Activated T-helper 2 cell treated with anti-CD3 and anti-CD28 coated beads, Interferon-gamma antibody, Interleukin-2, Interleukin-4, amounts not matched to agents 10 μg/mL and 5 μg/mL and 100 μg/mL, durations not matched to agents 14 hours and 24 hours and 36 hours (primary cell): ENCODE measurements around the gene DCDC1. TPM values are rescaled to one million over a fixed set of nuclear protein-coding genes. Genes with fewer than 3 reads are reported as not detected.
"Not testable (repeated sequence)": the region's sequence is repeated elsewhere in the genome, so short reads cannot be mapped to it uniquely, and the experiment has no call there.

Experiments
- DNase-seq: peaks from one replicate; pipeline ENCODE4 v3.0.0; 2021; ENCODE audit warnings: low spot score
- H3K27ac Mint-ChIP-seq: one replicate; pipeline ENCODE4 v1.8.0; 2021; ENCODE audit warnings: mixed read lengths
- H3K27me3 Mint-ChIP-seq: one replicate; pipeline ENCODE4 v1.8.0; 2021; ENCODE audit warnings: low read depth, mixed read lengths
- H3K36me3 Mint-ChIP-seq: one replicate; pipeline ENCODE4 v1.8.0; 2021; ENCODE audit warnings: low read depth, mixed read lengths
- H3K4me1 Mint-ChIP-seq: one replicate; pipeline ENCODE4 v1.8.0; 2021; ENCODE audit warnings: low read depth, mixed read lengths
- H3K4me3 Mint-ChIP-seq: one replicate; pipeline ENCODE4 v1.8.0; 2021; ENCODE audit warnings: low read depth, mild to moderate bottlenecking, moderate library complexity, mixed read lengths
- H3K9me3 Mint-ChIP-seq: one replicate; pipeline ENCODE4 v1.8.0; 2021; ENCODE audit warnings: mixed read lengths
- intact Hi-C: fragments of 100-400 bp; cut with micrococcal nuclease; formaldehyde crosslinking; loops from one replicate; pipeline ENCODE4 v1.15.1; 2023
- total RNA-seq: library from RNA; stranded (reverse); gene quantifications from 2 replicates; pipeline ENCODE4 v1.2.3, GENCODE V29; 2022

DCDC1 gene
- total RNA-seq, 1 donor from 2014 or later: not detected

- no peak overlapping the region for H3K27ac Mint-ChIP-seq
- no peak for DNase-seq
- peaks cover 29% of the 10 kb centered on the region for H3K4me1 Mint-ChIP-seq
- peaks cover 28% of the 10 kb centered on the region for H3K27me3 Mint-ChIP-seq
- intact Hi-C loops: no loop called here
- peaks cover 3% of the 10 kb centered on the region for H3K36me3 Mint-ChIP-seq
- H3K9me3 Mint-ChIP-seq: no peaks in the 10 kb centered on the region
- no peak overlapping the region for H3K4me3 Mint-ChIP-seq
Measured at GRCh38 chr11:31366795-31367194, 2.7 kb downstream of the DCDC1 start.

- Mint-ChIP-seq H3K4me3 (no peak overlapping the region), H3K4me1 (peaks cover 7% of the 10 kb centered on the region), H3K27ac (no peak overlapping the region), H3K27me3 (peaks cover 17% of the 10 kb centered on the region), H3K36me3 (no peaks in the 10 kb centered on the region), H3K9me3 (no peaks in the 10 kb centered on the region)
- DNase-seq: no peak
- intact Hi-C loops: no loop called here
Measured at GRCh38 chr11:31361743-31362142, 7.8 kb downstream of the DCDC1 start.

DNA sequence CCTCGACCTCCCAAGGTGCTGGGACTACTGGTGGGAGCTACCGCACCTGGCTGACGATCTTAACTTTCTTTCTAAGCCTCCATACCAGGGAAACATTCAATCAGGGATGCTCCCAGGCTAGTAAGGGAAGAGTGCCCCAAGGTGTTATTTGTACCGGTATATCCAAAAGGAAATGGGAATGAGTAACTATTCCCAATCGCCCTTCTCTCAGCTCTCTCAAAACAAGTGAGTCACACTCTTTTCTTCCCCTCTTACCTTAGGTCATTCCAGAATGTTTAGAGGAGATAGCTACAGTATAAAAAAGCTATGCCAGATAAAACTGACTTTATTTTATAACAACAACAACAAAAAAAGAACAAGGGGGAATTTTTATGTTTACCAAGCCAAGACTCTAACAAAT lies 13.7 kb downstream of the DCDC1 start:
- H3K27ac Mint-ChIP-seq: no peak overlapping the region
- H3K9me3 Mint-ChIP-seq: no peaks in the 10 kb centered on the region
- intact Hi-C loops: no loop called here
- H3K4me3 Mint-ChIP-seq: no peak overlapping the region
- peaks cover 5% of the 10 kb centered on the region for H3K27me3 Mint-ChIP-seq
- DNase-seq: no peak
- H3K36me3 Mint-ChIP-seq: no peaks in the 10 kb centered on the region
- no peaks in the 10 kb centered on the region for H3K4me1 Mint-ChIP-seq

GRCh38 chr11:31355131-31355530 lies 14.4 kb downstream of the DCDC1 start:
- Mint-ChIP-seq H3K4me3 (no peak overlapping the region), H3K36me3 (no peaks in the 10 kb centered on the region), H3K27me3 (peaks cover 5% of the 10 kb centered on the region), H3K27ac (no peak overlapping the region), H3K9me3 (no peaks in the 10 kb centered on the region), H3K4me1 (no peaks in the 10 kb centered on the region)
- no peak for DNase-seq
- intact Hi-C loops: no loop called here

DNA sequence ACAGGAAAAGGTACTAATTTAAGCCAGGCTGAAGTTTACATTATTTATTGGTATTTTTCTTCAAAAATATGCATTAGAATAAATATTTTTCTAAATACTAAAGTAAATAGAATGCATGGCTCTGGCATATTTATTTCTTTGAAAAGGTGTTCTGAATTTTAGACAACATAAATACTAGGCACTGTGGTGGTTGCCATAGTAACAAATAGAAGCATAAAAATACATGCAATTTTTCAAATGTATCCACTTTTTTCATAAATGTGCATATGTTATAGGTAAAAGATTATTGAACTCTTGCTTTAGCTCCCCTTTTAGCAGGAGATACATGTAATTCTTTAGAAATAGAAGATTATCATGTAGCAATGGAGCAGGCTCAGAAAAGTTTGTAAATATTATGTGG lies 18.4 kb downstream of the DCDC1 start:
- no peaks in the 10 kb centered on the region for H3K9me3 Mint-ChIP-seq
- H3K27me3 Mint-ChIP-seq: peaks cover 5% of the 10 kb centered on the region
- no peaks in the 10 kb centered on the region for H3K36me3 Mint-ChIP-seq
- H3K27ac Mint-ChIP-seq: no peak overlapping the region
- intact Hi-C loops: no loop called here
- H3K4me1 Mint-ChIP-seq: no peaks in the 10 kb centered on the region
- no peak overlapping the region for H3K4me3 Mint-ChIP-seq
- DNase-seq: no peak

GRCh38 chr11:31340903-31341572 lies 28.5 kb downstream of the DCDC1 start:
- no peaks in the 10 kb centered on the region for H3K4me1 Mint-ChIP-seq
- intact Hi-C loops: no loop called here
- no peaks in the 10 kb centered on the region for H3K36me3 Mint-ChIP-seq
- no peaks in the 10 kb centered on the region for H3K9me3 Mint-ChIP-seq
- peaks cover 6% of the 10 kb centered on the region for H3K27me3 Mint-ChIP-seq
- no peak overlapping the region for H3K27ac Mint-ChIP-seq
- H3K4me3 Mint-ChIP-seq: no peak overlapping the region
- no peak for DNase-seq

DNA sequence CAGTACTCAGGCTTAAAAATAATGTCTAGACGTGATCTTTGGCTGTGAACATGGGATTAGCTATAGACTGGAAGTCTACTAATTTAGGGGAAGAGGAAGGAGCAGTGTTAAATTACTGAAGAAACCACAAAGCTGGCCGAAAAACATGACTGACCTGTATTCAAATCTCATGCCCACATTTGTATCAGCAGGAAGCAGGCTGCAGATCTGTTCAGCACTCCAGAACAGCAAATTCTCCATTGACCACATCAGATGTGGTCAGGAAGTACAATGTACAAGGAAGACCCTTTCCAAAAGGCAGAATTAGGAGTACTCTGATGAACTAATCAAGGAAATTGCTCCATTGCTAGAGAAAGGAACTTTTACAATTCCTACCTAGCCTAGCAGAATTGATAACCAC lies 31.7 kb downstream of the DCDC1 start:
- Mint-ChIP-seq H3K27me3 (peaks cover 6% of the 10 kb centered on the region), H3K27ac (no peak overlapping the region), H3K36me3 (no peaks in the 10 kb centered on the region), H3K4me3 (no peak overlapping the region), H3K9me3 (no peaks in the 10 kb centered on the region), H3K4me1 (no peaks in the 10 kb centered on the region)
- intact Hi-C loops: no loop called here
- DNase-seq: no peak

DNA sequence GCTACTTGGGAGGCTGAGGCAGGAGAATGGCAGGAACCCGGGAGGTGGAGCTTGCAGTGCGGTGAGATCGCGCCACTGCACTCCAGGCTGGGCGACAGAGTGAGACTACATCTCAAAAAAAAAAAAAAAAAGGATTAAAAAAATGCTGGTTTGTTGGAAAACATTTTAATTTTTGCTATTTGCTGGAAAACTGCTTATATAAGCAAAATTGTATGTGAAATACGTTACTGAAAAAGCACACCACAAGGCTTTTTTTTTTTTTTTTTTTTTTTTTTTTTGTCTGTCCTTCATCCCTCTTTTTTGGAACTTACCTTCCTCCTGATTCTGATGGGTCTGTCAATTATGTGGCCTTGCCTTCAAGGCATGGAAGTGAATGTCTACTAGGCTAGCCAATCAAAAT lies 40.8 kb downstream of the DCDC1 start:
- Mint-ChIP-seq H3K4me1 (peaks cover 5% of the 10 kb centered on the region), H3K9me3 (no peaks in the 10 kb centered on the region), H3K27me3 (no peaks in the 10 kb centered on the region), H3K36me3 (no peaks in the 10 kb centered on the region), H3K27ac (no peak overlapping the region), H3K4me3 (no peak overlapping the region)
- intact Hi-C loops: no loop called here
- no peak for DNase-seq

DNA sequence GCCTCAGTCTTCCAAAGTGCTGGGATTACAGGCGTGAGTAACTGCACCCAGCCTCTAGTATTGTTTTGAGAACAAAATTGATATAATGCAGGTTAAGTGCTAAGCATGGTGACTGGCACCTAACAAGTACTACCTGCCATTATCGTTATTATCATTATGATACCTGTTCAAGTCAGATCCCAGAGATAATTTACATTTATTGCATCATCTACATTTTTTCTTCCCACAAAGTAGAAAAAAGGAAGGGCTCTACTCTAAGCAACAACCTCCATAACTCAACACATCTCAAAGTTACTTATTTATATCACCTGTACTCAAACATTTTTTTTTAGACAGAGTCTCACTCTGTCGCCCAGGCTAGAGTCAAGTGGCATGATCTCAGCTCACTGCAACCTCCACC lies 42.1 kb downstream of the DCDC1 start:
- H3K27ac Mint-ChIP-seq: no peak overlapping the region
- no peak for DNase-seq
- no peaks in the 10 kb centered on the region for H3K36me3 Mint-ChIP-seq
- intact Hi-C loops: no loop called here
- peak overlapping the region; percentile 43 for H3K4me3 Mint-ChIP-seq
- H3K27me3 Mint-ChIP-seq: no peaks in the 10 kb centered on the region
- H3K4me1 Mint-ChIP-seq: peaks cover 5% of the 10 kb centered on the region
- no peaks in the 10 kb centered on the region for H3K9me3 Mint-ChIP-seq

DNA sequence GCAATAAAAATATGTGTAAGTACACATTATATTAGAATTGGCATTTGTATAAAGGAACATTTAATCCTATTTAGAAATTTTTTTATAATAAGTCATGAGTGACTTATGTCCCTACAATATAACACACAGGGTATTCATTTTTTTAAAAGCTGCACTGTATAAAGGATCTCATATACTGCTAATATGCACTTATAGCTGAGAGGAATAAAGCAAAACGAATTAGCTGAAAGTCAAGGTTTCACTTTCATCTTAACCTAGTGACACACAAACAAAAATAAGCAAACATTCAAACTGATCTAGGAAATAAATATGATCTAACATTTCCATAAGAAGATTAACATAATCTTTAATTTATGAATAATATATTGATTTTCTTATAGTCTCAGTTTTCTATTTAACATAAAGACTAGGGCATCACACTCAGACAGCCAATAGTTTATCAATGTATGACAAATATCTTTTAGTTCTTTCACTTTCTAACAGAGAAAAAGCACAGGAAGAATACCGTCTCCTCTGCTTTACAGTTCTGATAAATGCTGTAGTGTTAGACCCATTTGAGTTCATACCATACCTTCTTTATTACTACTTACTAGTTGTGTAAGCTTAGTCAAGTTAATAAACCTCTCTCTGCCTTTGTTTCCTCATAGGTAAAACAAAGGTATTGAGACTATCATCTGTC lies 42.9 kb downstream of the DCDC1 start:
- peak overlapping the region; percentile 43 for H3K4me3 Mint-ChIP-seq
- intact Hi-C loops: no loop called here
- H3K27ac Mint-ChIP-seq: no peak overlapping the region
- H3K4me1 Mint-ChIP-seq: peaks cover 5% of the 10 kb centered on the region
- H3K9me3 Mint-ChIP-seq: peaks cover 1% of the 10 kb centered on the region
- H3K27me3 Mint-ChIP-seq: no peaks in the 10 kb centered on the region
- no peak for DNase-seq
- no peaks in the 10 kb centered on the region for H3K36me3 Mint-ChIP-seq

- DNase-seq: no peak
- H3K27me3 Mint-ChIP-seq: no peaks in the 10 kb centered on the region
- peaks cover 5% of the 10 kb centered on the region for H3K4me1 Mint-ChIP-seq
- H3K36me3 Mint-ChIP-seq: no peaks in the 10 kb centered on the region
- no peak overlapping the region for H3K4me3 Mint-ChIP-seq
- H3K27ac Mint-ChIP-seq: no peak overlapping the region
- H3K9me3 Mint-ChIP-seq: peaks cover 5% of the 10 kb centered on the region
- intact Hi-C loops: no loop called here
Measured at GRCh38 chr11:31325160-31325559, 44.4 kb downstream of the DCDC1 start.

- DNase-seq: no peak
- Mint-ChIP-seq H3K27ac (no peak overlapping the region), H3K36me3 (no peaks in the 10 kb centered on the region), H3K27me3 (no peaks in the 10 kb centered on the region), H3K4me1 (peaks cover 5% of the 10 kb centered on the region), H3K4me3 (no peak overlapping the region), H3K9me3 (peaks cover 5% of the 10 kb centered on the region)
- intact Hi-C loops: no loop called here
Measured at GRCh38 chr11:31323145-31323544, 46.4 kb downstream of the DCDC1 start.

GRCh38 chr11:31321494-31321893 lies 48.0 kb downstream of the DCDC1 start:
- H3K36me3 Mint-ChIP-seq, H3K4me3 Mint-ChIP-seq, H3K27ac Mint-ChIP-seq, H3K27me3 Mint-ChIP-seq, H3K9me3 Mint-ChIP-seq, DNase-seq, H3K4me1 Mint-ChIP-seq, intact Hi-C loops: not testable (repeated sequence)
